A549 (cell line): ENCODE data around the gene ACOXL.

Experiments used
- BCL3 ChIP-seq: fragments of >200 bp; sonication (Bioruptor Twin); formaldehyde crosslinking; IDR thresholded peaks from 3 replicates; pipeline ENCODE4 v1.6.1; 2016
- CEBPB ChIP-seq, 2 experiments: fragments of >200 bp in 1 of 2; sonication (Bioruptor Twin) in 1 of 2; formaldehyde crosslinking in 1 of 2; IDR thresholded peaks; 2 replicates each; pipeline ENCODE4 v1.6.1; 2012 to 2016
- CHD4 ChIP-seq: fragments of 200-600 bp; sonication (generic); IDR thresholded peaks from 2 replicates; pipeline ENCODE4 v1.6.1; 2016; ENCODE audit warnings: antibody characterized with exemption, mild to moderate bottlenecking, borderline replicate concordance
- CTCF ChIP-seq: fragments of >200 bp; sonication (Bioruptor Twin); formaldehyde crosslinking; IDR thresholded peaks from 3 replicates; pipeline ENCODE4 v1.5.1; 2016
- HDAC2 ChIP-seq: fragments of 200-600 bp; sonication (generic); IDR thresholded peaks from 2 replicates; pipeline ENCODE4 v1.6.1; 2016
- POLR2A ChIP-seq: IDR thresholded peaks from 2 replicates; pipeline ENCODE4 v1.6.1; 2012; ENCODE audit warnings: mild to moderate bottlenecking, low read length
- TP53 ChIP-seq: fragments of 250-450 bp; sonication (Bioruptor Pico); IDR thresholded peaks from 2 replicates; pipeline ENCODE4 v1.5.0; 2021; ENCODE audit warnings: mild to moderate bottlenecking, moderate library complexity

GRCh38 chr2:110843959-110844510, 111.7 kb downstream of the ACOXL start:
- TF ChIP-seq CEBPB (IDR thresholded peaks at IDR 0.05) (no peak), BCL3 (no peak), CTCF (no peak), CHD4 (no peak), HDAC2 (no peak), POLR2A (no peak), TP53 (CRISPR knock-in tag) (no peak)
